Endothelial cell of umbilical vein (primary cell): ENCODE data around the gene STMN3. TPM values are rescaled to one million over a fixed set of nuclear protein-coding genes. Genes with fewer than 3 reads are reported as not detected.

Source experiments
- BruUV-seq: library from RNA; stranded (reverse); fragments of 400-500 nt; replicated peaks from 2 replicates; lab custom pipeline; 2021; lab: Mats Ljungman, UMichigan
- CTCF ChIA-PET: fragments of 300-600, 350-600 bp; sonication (Branson Sonifier 250); formaldehyde crosslinking; loops from one replicate; lab custom pipeline; 2021; ENCODE audit warnings: antibody characterized with exemption, inconsistent platforms; lab: Charles Lee
- POLR2A ChIA-PET: fragments of 300-600, 350-600 bp; sonication (Branson Sonifier 250); formaldehyde crosslinking; loops from one replicate; lab custom pipeline; 2021; ENCODE audit warnings: antibody characterized with exemption, inconsistent platforms; lab: Charles Lee
- DNase-seq: peaks from one replicate; pipeline ENCODE4 v3.0.0-alpha.2; 2011; ENCODE audit warnings: low read depth, low spot score
- FAIRE-seq: peaks from 2 replicates; lab custom pipeline; 2011; peaks lifted over from hg19 to GRCh38; lab: Jason Lieb, UNC
- H2AFZ ChIP-seq: 2 replicates; pipeline ENCODE4 v1.6.0; 2012; ENCODE audit warnings: low read depth, low read length, control low read depth, inconsistent platforms
- H3K27ac ChIP-seq: 2 replicates; pipeline ENCODE4 v1.5.1; 2011; ENCODE audit warnings: low read depth, mild to moderate bottlenecking, control low read depth, low read length, moderate library complexity; ENCODE audit not compliant: insufficient read depth
- H3K27me3 ChIP-seq, 2 experiments: 2 replicates each; pipeline versions ENCODE4 v1.6.0 to v1.6.1; 2011; ENCODE audit warnings: low read length in 2 of 2, mixed read lengths in 1 of 2; ENCODE audit not compliant: control insufficient read depth in 2 of 2, insufficient read depth in 2 of 2
- H3K36me3 ChIP-seq, 2 experiments: 2 replicates in 1 of 2; 3 replicates in 1 of 2; pipeline ENCODE4 v1.5.1; 2011; ENCODE audit warnings: low read length in 2 of 2, mild to moderate bottlenecking in 1 of 2, moderate library complexity in 1 of 2; ENCODE audit not compliant: control insufficient read depth in 2 of 2, insufficient read depth in 2 of 2; ENCODE audit errors: extremely low read depth in 1 of 2
- H3K4me1 ChIP-seq: 3 replicates; pipeline ENCODE4 v1.5.1; 2011; ENCODE audit warnings: mild to moderate bottlenecking, low read length; ENCODE audit not compliant: control insufficient read depth, insufficient read depth; ENCODE audit errors: extremely low read depth
- H3K4me2 ChIP-seq: 2 replicates; pipeline ENCODE4 v1.6.1; 2011; ENCODE audit warnings: low read length, control low read depth, mixed read lengths; ENCODE audit not compliant: insufficient read depth
- H3K4me3 ChIP-seq, 3 experiments: fragments of 200-600 bp in 1 of 3; sonication (generic), shearing (Covaris generic) in 1 of 3; replicated peaks in 1 of 3; 2 replicates each; pipeline ENCODE4 v1.5.1; 2011 to 2016; ENCODE audit warnings: control low read depth in 3 of 3, low read length in 3 of 3, mild to moderate bottlenecking in 2 of 3, inconsistent platforms in 1 of 3, low read depth in 1 of 3, moderate library complexity in 1 of 3; ENCODE audit not compliant: insufficient read depth in 1 of 3
- H3K79me2 ChIP-seq: 2 replicates; pipeline ENCODE4 v1.6.0; 2012; ENCODE audit warnings: low read length, inconsistent platforms; ENCODE audit not compliant: control insufficient read depth, insufficient read depth
- H3K9ac ChIP-seq: replicated peaks from 2 replicates; pipeline ENCODE3; 2011; ENCODE audit warnings: low read length, control low read depth; ENCODE audit not compliant: insufficient read depth; ENCODE audit errors: extremely low read depth
- H3K9me1 ChIP-seq: replicated peaks from 3 replicates; pipeline ENCODE4 v1.6.0; 2011; ENCODE audit warnings: mild to moderate bottlenecking, low read length; ENCODE audit not compliant: control insufficient read depth, insufficient read depth; ENCODE audit errors: extremely low read depth
- H3K9me3 ChIP-seq: replicated peaks from 2 replicates; pipeline ENCODE4 v1.5.1; 2012; ENCODE audit warnings: low read length, inconsistent platforms; ENCODE audit not compliant: control insufficient read depth, insufficient read depth
- H4K20me1 ChIP-seq: replicated peaks from 2 replicates; pipeline ENCODE3; 2011; ENCODE audit warnings: mild to moderate bottlenecking, low read length; ENCODE audit not compliant: control insufficient read depth, insufficient read depth; ENCODE audit errors: extremely low read depth
- CTCF ChIP-seq, 2 donors: IDR thresholded peaks; 1 replicate in 1 of 2; 2 replicates in 1 of 2; pipeline ENCODE4 v1.5.1; 2011; ENCODE audit warnings: low read length in 2 of 2, mild to moderate bottlenecking in 2 of 2, moderate library complexity in 2 of 2, control low read depth in 1 of 2, inconsistent platforms in 1 of 2, low read depth in 1 of 2; ENCODE audit not compliant: insufficient read depth in 1 of 2; ENCODE audit errors: extremely low read depth in 1 of 2
- EZH2 ChIP-seq: IDR thresholded peaks from 2 replicates; pipeline ENCODE4 v1.6.1; 2012; ENCODE audit warnings: borderline replicate concordance, low read depth, mild to moderate bottlenecking, moderate library complexity, low read length, inconsistent platforms; ENCODE audit not compliant: severe bottlenecking
- FOS ChIP-seq: IDR thresholded peaks from 2 replicates; pipeline ENCODE4 v1.6.1; 2011; ENCODE audit warnings: mild to moderate bottlenecking, low read length, moderate library complexity, borderline replicate concordance; ENCODE audit not compliant: insufficient read depth
- GATA2 ChIP-seq: IDR thresholded peaks from 2 replicates; pipeline ENCODE4 v1.7.0; 2011; ENCODE audit warnings: low read depth, mild to moderate bottlenecking, moderate library complexity, mixed read lengths, low read length; ENCODE audit not compliant: insufficient read length, insufficient read depth
- JUN ChIP-seq: IDR thresholded peaks from 2 replicates; pipeline ENCODE4 v1.6.1; 2011; ENCODE audit warnings: borderline replicate concordance, low read depth; ENCODE audit not compliant: insufficient read length, insufficient read depth
- MYC ChIP-seq: IDR thresholded peaks from one replicate; pipeline ENCODE4 v1.6.1; 2011; ENCODE audit warnings: mild to moderate bottlenecking, low read depth, low read length
- POLR2A ChIP-seq: IDR thresholded peaks from 2 replicates; pipeline ENCODE4 v1.6.1; 2012; ENCODE audit warnings: low read depth, mild to moderate bottlenecking, control low read depth, low read length
- POLR2AphosphoS5 ChIP-seq: IDR thresholded peaks from 2 replicates; pipeline ENCODE4 v1.6.1; 2012; ENCODE audit warnings: low read depth, mild to moderate bottlenecking, control low read depth, low read length, moderate library complexity; ENCODE audit not compliant: insufficient read depth
- dilution Hi-C: fragments of 300-500 bp; cut with MboI; formaldehyde crosslinking; loops from one replicate; pipeline ENCODE4 v1.15.0; 2019; ENCODE audit warnings: low sequenced_read_pairs; ENCODE audit not compliant: extremely low pct_ligation_motif_present
- intact Hi-C: fragments of 100-400 bp; cut with micrococcal nuclease; formaldehyde crosslinking; loops from one replicate; pipeline ENCODE4 v1.10.0; 2022
- polyA plus RNA-seq, 4 experiments: library from polyadenylated mRNA; depleted of rRNA in 3 of 4; stranded (reverse) in 3 of 4; unstranded in 1 of 4; fragments of >200 nt; gene quantifications; 2 replicates each; pipeline versions ENCODE4 v1.2.1 to v1.2.3, GENCODE V29; 2011 to 2012; ENCODE audit warnings: missing spikeins in 1 of 4
- total RNA-seq: library from RNA; stranded (reverse); gene quantifications from 2 replicates; pipeline ENCODE4 v1.2.3, GENCODE V29; 2021

STMN3 gene
- total and polyA plus RNA-seq, 2 donors (not counting 3 experiments of a cell fraction or from before 2014, with no cell fraction given): 1.7 to 4.7 TPM

- TF ChIP-seq JUN: no peak
- no peak for TF ChIP-seq FOS
- TF ChIP-seq POLR2A: no peak
- no peak for TF ChIP-seq EZH2
- TF ChIP-seq CTCF (IDR thresholded peaks at IDR 0.05; ENCODE audit: extremely low read depth in 1 of 2, insufficient read depth in 1 of 2, low read depth in 1 of 2, low read length in 2 of 2): no peak
- no peak for TF ChIP-seq POLR2AphosphoS5
- TF ChIP-seq MYC: no peak
- no peak for TF ChIP-seq GATA2
- H4K20me1 ChIP-seq: no peaks in the 10 kb centered on the region
- H3K27me3 ChIP-seq: no peaks in the 10 kb centered on the region
- dilution Hi-C loops (no loop called here), intact Hi-C loops (loop anchor here (2.0 kb wide), 3 partner anchors 31 to 47 kb away; partner anchors contain the start of gene ARFRP1)
- H3K27ac ChIP-seq: no peak overlapping the region
- DNase-seq: no peak
- H3K79me2 ChIP-seq: peaks cover 18% of the 10 kb centered on the region
- no TSS peak for BruUV-seq
- H3K9ac ChIP-seq: no peak overlapping the region
- H3K9me3 ChIP-seq: no peaks in the 10 kb centered on the region
- peaks cover 0 to 19% of the 10 kb centered on the region in 2 experiments for H3K36me3 ChIP-seq
- no peak for FAIRE-seq
- peak overlapping the region; percentile 75 for H3K4me2 ChIP-seq
- H3K9me1 ChIP-seq: no peaks in the 10 kb centered on the region
- ChIA-PET POLR2A (no interaction called here), CTCF (interaction anchor here (2.6 kb wide), 1 partner anchor 22 kb away, joined by 17 read pairs; no protein-coding TSS in a partner anchor)
- no peak overlapping the region for H2AFZ ChIP-seq
- peaks cover 10% of the 10 kb centered on the region for H3K4me1 ChIP-seq
- peak overlapping the region in 2 of 3 experiments; percentile 62 to 83 for H3K4me3 ChIP-seq
These were observed 6.1 kb upstream of the STMN3 start for GRCh38 chr20:63659370-63659769.
